ENCODE data around the gene L3MBTL4. TPM values are rescaled to one million over a fixed set of nuclear protein-coding genes. Genes with fewer than 3 reads are reported as not detected.
A peak's percentile ranks its signal among the peaks of the same experiment; 100 is the strongest.

L3MBTL4 gene
- total RNA-seq, 2 experiments from 2014 or later, result 0.37 to 0.38 TPM

DNA sequence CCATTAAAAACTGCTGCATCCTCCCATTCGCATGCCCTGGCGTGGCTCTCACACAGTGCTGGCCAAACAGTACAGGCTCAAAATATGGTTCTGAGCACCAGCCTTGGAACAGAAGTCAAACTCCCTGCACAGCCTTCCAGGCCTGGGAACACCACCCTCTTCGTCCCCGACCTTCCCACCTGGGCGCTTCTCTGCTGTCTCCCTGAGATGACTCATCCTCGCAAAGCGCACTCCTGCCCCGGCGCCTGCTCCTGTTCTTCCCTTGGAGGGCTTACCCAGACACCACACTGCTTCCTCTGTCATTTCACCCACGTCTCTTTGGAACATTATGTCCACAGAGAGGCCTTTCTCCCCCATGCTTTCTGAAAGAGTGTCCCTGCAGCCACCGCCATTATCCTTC, 172.7 kb downstream of the L3MBTL4 start:
- Mint-ChIP-seq H3K9me3 (no peaks in the 10 kb centered on the region), H3K27ac (no peak overlapping the region), H3K4me1 (no peaks in the 10 kb centered on the region), H3K27me3 (no peaks in the 10 kb centered on the region), H3K4me3 (no peak overlapping the region), H3K36me3 (no peaks in the 10 kb centered on the region)
- DNase-seq, result no peak

DNA sequence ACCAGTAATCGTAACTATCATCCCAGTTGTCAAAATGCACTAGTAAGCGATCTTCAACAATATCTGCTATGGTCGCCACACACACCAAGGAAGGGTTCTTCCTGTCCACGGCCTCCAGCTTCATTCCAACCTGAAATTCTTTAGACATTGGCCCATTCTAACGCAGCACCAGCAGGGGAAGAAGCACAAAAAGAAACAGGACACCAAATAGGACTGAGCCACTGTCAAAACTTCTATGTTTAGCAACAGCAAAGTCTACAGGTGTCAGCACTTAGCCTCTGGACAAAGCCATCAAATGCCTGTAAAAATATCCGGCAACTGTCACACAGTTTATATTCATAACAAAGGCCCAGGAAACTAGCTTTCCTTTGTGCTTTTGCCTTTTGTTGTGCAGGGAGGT, 175.0 kb downstream of the L3MBTL4 start:
- Mint-ChIP-seq H3K4me1 (no peaks in the 10 kb centered on the region), H3K4me3 (no peak overlapping the region), H3K36me3 (no peaks in the 10 kb centered on the region), H3K27me3 (no peaks in the 10 kb centered on the region), H3K27ac (no peak overlapping the region), H3K9me3 (no peaks in the 10 kb centered on the region)
- DNase-seq, result no peak

DNA sequence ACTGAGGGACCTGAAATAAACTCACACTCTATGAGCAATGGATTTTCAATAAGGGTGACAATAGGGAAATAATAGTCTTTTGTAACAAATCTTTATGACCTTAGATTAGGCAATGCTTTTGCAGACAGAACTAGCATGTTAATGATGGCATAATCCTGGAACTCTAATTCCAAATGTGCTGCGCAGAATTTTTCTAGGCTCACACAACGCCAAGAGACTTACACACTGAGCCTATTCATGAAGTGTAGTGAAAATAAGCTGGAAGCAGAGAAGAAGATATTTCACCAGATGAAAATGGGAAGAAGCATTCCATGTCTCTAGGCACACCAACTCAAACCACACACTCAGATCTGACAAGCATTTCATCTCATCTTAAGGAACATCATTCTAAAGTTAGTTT, 178.5 kb downstream of the L3MBTL4 start:
- no peaks in the 10 kb centered on the region for H3K4me1 Mint-ChIP-seq
- DNase-seq, result no peak
- H3K27ac Mint-ChIP-seq, result no peak overlapping the region
- H3K4me3 Mint-ChIP-seq, result no peak overlapping the region
- H3K36me3 Mint-ChIP-seq, result no peaks in the 10 kb centered on the region
- no peaks in the 10 kb centered on the region for H3K27me3 Mint-ChIP-seq
- peaks cover 3% of the 10 kb centered on the region for H3K9me3 Mint-ChIP-seq

DNA sequence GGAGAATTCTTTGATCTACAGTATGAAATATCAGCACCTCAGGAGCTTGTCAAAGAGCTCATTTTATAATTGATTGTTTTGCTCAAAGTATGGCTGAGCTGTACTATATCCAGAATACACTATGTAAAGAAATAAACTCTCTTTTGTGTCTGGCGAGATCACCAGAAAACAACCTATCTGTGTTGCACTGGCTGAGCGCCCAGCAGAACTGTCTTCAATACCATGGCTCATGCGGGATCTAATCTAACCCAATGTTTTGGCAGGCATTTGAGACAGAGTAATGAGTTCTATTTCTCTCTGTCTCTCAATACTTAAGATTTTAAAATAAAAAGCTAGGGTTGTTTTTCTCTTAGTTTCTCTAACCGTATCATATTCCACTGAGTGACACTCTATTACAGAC, 192.4 kb downstream of the L3MBTL4 start:
- Mint-ChIP-seq H3K4me3 (no peak overlapping the region), H3K4me1 (no peaks in the 10 kb centered on the region), H3K27me3 (peaks cover 5% of the 10 kb centered on the region), H3K27ac (no peak overlapping the region), H3K36me3 (no peaks in the 10 kb centered on the region), H3K9me3 (peaks cover 11% of the 10 kb centered on the region)
- DNase-seq, result no peak

DNA sequence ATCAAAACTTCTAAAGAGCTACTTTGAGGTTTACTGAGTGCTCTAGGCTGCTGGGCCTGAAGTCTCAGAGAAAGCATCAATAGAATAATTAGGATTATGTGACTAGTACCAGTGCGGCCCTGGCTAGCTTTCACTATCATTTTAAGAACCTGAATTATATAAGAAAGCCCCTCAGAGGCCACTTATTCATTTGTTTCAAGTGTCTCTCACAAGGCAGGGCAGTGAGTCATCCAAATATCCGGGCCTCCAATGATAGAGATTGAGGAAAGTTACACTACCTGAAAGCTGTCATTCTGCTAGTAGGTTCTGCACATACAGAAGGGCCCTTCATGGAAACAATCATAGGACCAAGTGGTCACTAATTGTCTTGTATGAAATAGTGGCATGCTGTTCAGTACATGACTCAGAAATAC, 193.1 kb downstream of the L3MBTL4 start:
- no peak for DNase-seq
- Mint-ChIP-seq H3K27me3 (peaks cover 5% of the 10 kb centered on the region), H3K9me3 (peaks cover 11% of the 10 kb centered on the region), H3K27ac (no peak overlapping the region), H3K4me3 (no peak overlapping the region), H3K36me3 (no peaks in the 10 kb centered on the region), H3K4me1 (no peaks in the 10 kb centered on the region)

DNA sequence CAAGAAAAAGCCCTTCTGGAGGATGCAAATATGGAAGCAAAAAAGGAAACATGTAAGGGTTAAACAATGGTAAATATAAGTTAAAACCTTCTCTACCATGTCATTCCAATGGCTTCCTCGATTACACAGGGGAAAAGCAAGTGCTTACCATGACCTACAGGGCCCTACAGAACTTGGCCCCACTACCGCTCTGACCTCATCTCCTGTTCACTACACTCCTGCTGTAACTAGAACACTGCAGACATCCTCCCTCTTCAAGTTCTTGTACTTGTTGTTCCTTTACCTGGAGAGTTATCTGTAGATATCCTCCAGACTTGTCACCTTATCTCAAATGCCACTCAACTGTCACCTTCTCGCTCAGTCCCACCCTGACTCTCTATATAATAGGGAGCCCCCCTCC, 194.6 kb downstream of the L3MBTL4 start:
- Mint-ChIP-seq H3K27ac (no peak overlapping the region), H3K4me3 (no peak overlapping the region), H3K4me1 (no peaks in the 10 kb centered on the region), H3K27me3 (peaks cover 5% of the 10 kb centered on the region), H3K9me3 (peaks cover 9% of the 10 kb centered on the region), H3K36me3 (no peaks in the 10 kb centered on the region)
- DNase-seq, result no peak

DNA sequence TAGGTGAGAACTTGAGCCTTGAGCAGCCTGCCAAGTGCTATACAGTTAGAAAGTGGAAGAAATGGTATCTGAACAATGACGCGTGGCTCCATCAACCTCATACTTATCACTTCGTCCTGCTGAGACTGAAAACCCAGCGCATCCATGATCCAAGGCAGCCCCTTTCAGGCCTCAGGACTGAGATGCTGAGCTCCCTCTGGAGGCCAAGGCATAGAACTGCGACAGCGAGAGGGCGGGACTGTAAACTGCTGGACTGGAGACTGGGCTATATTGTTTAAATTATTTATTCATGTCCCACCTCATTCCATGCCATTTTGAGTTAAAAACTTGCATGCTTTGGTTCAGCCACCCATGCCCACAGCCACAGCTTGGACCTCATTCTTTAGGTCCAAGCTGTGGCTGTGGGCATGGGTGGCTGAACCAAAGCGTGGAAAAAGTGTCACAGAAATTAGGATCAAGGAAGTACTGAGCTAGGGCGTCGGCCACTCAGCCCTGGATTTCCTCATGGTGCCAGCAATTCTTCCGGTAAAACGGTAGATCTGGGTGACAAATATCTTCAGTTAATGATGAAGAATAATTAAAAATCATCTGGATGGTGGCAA, 195.5 kb downstream of the L3MBTL4 start:
- Mint-ChIP-seq H3K27ac (no peak overlapping the region), H3K9me3 (peaks cover 2% of the 10 kb centered on the region), H3K36me3 (no peaks in the 10 kb centered on the region), H3K4me1 (no peaks in the 10 kb centered on the region), H3K4me3 (no peak overlapping the region), H3K27me3 (peaks cover 5% of the 10 kb centered on the region)
- DNase-seq, result peak; percentile 10

DNA sequence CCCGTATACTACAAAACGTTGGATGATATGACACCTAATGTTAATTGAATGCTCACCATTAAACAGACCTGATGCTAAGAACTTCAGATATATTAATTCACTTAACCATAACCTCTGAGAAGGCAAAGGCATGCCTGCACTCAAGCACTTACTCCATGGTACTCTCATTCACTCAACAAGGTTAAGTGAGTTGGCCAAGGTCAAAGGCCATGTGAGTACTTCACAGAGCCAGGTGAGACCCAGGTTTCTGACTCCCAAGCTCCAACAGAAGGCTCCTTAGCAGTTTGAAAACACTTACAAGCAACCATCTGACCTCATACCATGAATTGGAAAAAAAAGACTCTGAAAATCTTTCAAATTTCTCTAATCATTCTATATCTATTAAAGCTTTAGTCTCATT, 198.8 kb downstream of the L3MBTL4 start:
- no peak for DNase-seq
- Mint-ChIP-seq H3K36me3 (no peaks in the 10 kb centered on the region), H3K27ac (no peak overlapping the region), H3K27me3 (peaks cover 5% of the 10 kb centered on the region), H3K4me3 (no peak overlapping the region), H3K4me1 (no peaks in the 10 kb centered on the region), H3K9me3 (peaks cover 2% of the 10 kb centered on the region)

DNA sequence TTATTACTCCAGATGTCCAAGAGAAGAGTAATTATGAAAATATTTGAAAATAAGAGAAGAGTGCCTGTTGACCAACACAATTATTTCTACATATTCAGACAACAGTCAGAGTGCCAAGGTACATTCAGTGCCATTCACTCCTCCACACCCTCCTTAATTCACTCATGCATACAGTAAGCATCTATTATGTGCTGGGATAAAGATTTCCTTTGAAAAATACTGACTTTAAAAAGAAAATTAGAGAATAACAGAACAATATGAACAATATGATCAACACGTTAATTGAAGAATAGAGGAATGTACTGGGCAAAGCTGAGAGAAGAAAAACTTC, 203.6 kb downstream of the L3MBTL4 start:
- H3K27me3 Mint-ChIP-seq, result no peaks in the 10 kb centered on the region
- no peak overlapping the region for H3K4me3 Mint-ChIP-seq
- no peaks in the 10 kb centered on the region for H3K9me3 Mint-ChIP-seq
- DNase-seq, result no peak
- no peaks in the 10 kb centered on the region for H3K4me1 Mint-ChIP-seq
- H3K27ac Mint-ChIP-seq, result no peak overlapping the region
- H3K36me3 Mint-ChIP-seq, result no peaks in the 10 kb centered on the region

DNA sequence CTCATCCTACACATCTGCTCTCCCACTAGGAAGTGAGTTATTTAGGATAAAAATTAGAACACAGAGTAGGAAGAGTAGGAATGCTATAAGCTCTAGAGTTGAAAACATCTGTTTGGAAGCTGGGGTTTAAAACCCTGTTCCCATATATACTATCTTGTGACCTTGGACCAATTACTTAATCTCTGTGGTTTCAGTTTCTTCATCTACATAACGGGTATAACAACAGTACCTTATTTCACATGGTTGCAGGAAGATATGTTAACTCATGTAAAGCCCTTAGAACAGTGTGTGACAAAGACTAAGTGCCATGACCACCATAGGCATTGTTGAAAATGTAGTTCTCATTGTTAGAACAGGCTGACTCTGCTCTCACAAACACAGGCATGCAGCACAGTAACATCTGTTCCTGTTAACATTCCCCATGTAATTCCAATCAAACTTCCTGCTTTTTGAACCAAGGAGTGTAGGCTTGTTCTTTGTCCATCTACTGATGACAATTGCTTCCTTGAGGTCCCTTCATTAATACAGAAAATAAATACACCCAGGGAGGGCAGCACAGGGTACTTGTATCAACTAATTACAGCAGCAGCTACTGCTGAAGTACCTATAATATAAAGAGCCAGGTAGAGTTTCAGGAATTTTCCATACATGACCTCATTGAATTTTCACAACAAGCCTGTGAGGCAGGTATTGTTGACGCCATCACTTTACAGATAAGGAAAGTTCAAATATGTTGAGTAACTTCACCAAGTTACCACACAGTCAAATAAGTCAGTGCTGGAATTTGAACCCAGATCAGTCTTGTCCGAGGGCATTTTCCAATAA, 204.2 kb downstream of the L3MBTL4 start:
- H3K27me3 Mint-ChIP-seq, result no peaks in the 10 kb centered on the region
- H3K9me3 Mint-ChIP-seq, result no peaks in the 10 kb centered on the region
- H3K4me1 Mint-ChIP-seq, result no peaks in the 10 kb centered on the region

DNA sequence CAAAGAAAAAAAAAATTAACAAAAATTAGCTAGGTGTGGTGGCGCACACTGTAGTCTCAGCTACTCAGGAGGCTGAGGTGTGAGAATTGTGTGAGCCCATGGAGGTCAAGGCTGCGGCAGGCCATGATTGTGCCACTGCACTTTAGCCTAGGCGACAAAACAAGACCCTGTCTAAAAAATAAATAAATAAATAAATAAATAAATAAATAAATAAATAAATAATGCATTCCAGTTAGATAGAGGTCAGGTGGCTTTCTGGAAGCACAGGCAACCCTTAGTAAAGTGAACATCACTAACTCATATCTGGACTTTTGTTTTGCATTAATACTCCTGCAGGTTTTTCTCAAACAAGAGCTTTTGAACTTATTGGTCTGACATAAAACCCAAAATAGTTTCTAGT, 206.8 kb downstream of the L3MBTL4 start:
- Mint-ChIP-seq H3K4me3 (no peak overlapping the region), H3K27ac (no peak overlapping the region), H3K36me3 (no peaks in the 10 kb centered on the region), H3K27me3 (no peaks in the 10 kb centered on the region), H3K9me3 (no peaks in the 10 kb centered on the region), H3K4me1 (no peaks in the 10 kb centered on the region)
- DNase-seq, result no peak

More for the DNA sequence above, 204.2 kb downstream of the L3MBTL4 start:
- Mint-ChIP-seq H3K36me3 (no peaks in the 10 kb centered on the region), H3K27ac (no peak overlapping the region), H3K4me3 (no peak overlapping the region)
- no peak for DNase-seq

DNA sequence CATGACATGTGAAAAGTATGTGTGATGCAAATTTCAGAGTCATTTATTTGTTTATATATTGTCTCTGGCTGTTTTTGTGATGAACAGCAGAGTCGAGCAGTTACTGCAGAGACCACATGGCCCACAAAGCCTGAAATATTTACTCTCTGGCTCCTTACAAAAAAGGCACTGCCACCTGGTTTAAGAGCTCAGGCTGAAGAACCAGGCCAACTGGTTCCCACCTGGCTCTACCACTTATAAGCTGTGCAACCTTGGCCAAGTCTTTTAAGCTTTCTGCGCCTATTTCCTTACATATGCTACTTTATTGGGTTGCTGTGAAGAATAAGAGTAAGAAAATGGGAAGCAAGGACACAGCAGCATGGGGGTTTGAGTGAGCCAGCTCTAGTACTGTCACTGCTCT, 207.6 kb downstream of the L3MBTL4 start:
- Mint-ChIP-seq H3K27ac (no peak overlapping the region), H3K4me3 (no peak overlapping the region), H3K4me1 (no peaks in the 10 kb centered on the region), H3K36me3 (no peaks in the 10 kb centered on the region), H3K27me3 (no peaks in the 10 kb centered on the region), H3K9me3 (no peaks in the 10 kb centered on the region)
- DNase-seq, result no peak

DNA sequence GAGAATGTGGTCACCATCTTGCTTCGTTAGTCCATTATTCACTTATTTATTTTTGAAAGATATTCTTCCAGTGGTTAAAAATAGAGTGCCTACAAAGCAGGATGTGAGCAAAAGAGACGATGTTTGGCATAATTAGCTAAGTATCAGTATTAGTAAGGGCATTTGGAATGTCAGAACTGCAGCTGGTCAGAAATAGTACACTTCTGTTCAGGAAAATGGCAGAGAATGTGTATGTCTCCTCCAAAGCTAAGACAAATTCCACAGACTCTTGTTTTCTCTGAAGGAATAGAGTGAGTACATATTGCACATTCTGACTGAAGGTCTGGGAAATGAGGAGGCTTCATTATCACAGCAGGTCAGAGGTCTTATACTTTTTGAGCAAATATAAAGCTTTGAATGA, 209.0 kb downstream of the L3MBTL4 start:
- no peaks in the 10 kb centered on the region for H3K27me3 Mint-ChIP-seq

DNA sequence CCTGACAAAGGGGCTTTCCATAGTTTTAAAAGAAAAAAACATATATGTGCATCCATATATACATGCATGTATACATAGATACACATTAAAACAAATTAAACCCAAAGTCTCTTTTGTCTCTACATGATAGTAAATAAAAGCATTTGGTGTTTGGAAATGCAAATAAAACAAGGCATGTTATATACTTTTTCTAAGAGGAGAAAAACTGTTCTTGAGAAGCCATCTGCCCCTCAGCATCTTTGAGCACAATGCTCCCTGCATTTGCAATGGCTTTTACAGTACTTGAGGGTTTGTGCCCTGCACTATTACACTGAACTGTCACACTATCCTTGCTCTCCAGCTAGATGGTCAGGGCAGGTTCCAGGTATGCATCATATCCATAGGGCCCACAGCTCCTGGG, 210.2 kb downstream of the L3MBTL4 start:
- Mint-ChIP-seq H3K4me3 (no peak overlapping the region), H3K27ac (no peak overlapping the region), H3K36me3 (no peaks in the 10 kb centered on the region), H3K4me1 (no peaks in the 10 kb centered on the region), H3K27me3 (no peaks in the 10 kb centered on the region), H3K9me3 (no peaks in the 10 kb centered on the region)
- no peak for DNase-seq

More for the DNA sequence above, 209.0 kb downstream of the L3MBTL4 start:
- no peak overlapping the region for H3K4me3 Mint-ChIP-seq
- no peak for DNase-seq
- no peaks in the 10 kb centered on the region for H3K9me3 Mint-ChIP-seq
- no peaks in the 10 kb centered on the region for H3K36me3 Mint-ChIP-seq
- no peak overlapping the region for H3K27ac Mint-ChIP-seq
- H3K4me1 Mint-ChIP-seq, result no peaks in the 10 kb centered on the region

DNA sequence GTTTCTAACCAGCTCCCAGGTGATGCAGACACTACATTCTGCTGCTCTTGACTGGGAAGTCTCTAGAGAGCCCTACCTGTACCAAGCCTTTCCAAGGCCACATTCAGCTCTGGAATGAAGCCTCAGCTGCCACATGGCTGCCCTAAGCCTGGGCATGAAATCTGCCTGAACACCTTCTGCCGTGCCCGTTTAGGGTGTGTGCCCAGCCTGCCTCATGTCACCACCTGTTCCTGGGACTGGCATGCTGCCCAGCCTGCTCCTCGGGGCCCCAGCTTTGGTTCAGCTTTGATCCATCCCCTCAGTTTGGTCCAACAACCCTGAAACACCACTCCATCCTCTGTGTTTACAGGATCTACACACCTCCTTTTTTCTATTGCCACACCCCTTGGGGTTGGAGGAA, 210.9 kb downstream of the L3MBTL4 start:
- Mint-ChIP-seq H3K27me3 (no peaks in the 10 kb centered on the region), H3K27ac (no peak overlapping the region), H3K9me3 (no peaks in the 10 kb centered on the region), H3K36me3 (no peaks in the 10 kb centered on the region), H3K4me1 (no peaks in the 10 kb centered on the region), H3K4me3 (no peak overlapping the region)
- no peak for DNase-seq

DNA sequence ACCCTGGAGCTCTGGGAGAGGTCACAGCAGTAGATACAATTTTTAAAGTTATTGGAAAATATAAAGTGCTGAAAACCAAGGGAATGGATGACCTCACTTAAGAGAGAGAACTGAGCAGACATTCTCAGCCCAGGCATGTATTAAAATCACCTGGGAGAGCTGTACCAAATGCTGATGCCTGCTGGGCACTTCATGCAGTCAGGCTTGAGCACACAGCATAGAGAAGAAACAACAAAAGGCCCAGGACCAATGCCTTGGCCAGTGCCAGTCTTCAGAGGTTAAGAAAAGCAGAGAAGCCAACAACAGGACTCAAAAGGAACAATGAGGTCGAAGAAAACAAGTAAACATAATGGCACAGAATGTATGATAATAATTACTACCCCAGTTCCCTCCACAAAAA, 211.8 kb downstream of the L3MBTL4 start:
- DNase-seq, result no peak
- no peaks in the 10 kb centered on the region for H3K4me1 Mint-ChIP-seq
- no peaks in the 10 kb centered on the region for H3K36me3 Mint-ChIP-seq
- H3K27me3 Mint-ChIP-seq, result no peaks in the 10 kb centered on the region
- H3K4me3 Mint-ChIP-seq, result no peak overlapping the region
- no peak overlapping the region for H3K27ac Mint-ChIP-seq
- H3K9me3 Mint-ChIP-seq, result no peaks in the 10 kb centered on the region

Data from activated naive CD8-positive, alpha-beta T cell treated with anti-CD3 and anti-CD28 coated beads for 36 hours (primary cell).